Measurements from ENCODE around the gene IGSF21.

IGSF21 gene

DNA sequence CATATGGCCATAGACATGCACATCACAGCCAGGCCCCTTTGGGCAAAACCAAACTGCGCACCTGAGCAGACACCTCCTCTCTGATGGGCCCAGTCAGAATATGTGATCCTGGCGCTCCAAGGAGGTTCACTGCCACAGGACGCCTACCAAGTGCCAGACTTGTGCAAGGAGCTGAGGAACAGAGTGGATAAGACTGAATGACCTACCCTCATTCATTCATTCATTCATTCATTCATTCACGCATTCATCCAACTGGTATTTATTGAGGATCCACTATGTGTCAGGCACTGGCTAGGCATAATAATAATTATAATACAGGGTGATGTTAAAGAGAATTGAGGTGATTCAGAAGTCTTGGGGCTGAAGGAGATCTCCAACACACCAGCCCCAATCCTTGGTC, 2.4 kb upstream of the IGSF21 start:
- no peak overlapping the region for H3K4me3 Mint-ChIP-seq
- H3K9me3 Mint-ChIP-seq, result peaks cover 4% of the 10 kb centered on the region
- H3K27ac Mint-ChIP-seq, result no peak overlapping the region
- peaks cover 2% of the 10 kb centered on the region for H3K4me1 Mint-ChIP-seq
- no peaks in the 10 kb centered on the region for H3K36me3 Mint-ChIP-seq
- H3K27me3 Mint-ChIP-seq, result peaks cover 50% of the 10 kb centered on the region
- DNase-seq, result no peak
- CTCF ChIA-PET, result no interaction called here

- CTCF ChIA-PET, result no interaction called here
- H3K4me1 Mint-ChIP-seq, result peaks cover 5% of the 10 kb centered on the region
- DNase-seq, result no peak
- no peak overlapping the region for H3K4me3 Mint-ChIP-seq
- H3K27ac Mint-ChIP-seq, result no peak overlapping the region
- no peaks in the 10 kb centered on the region for H3K36me3 Mint-ChIP-seq
- peaks cover 4% of the 10 kb centered on the region for H3K9me3 Mint-ChIP-seq
- peaks cover 77% of the 10 kb centered on the region for H3K27me3 Mint-ChIP-seq
Observed at GRCh38 chr1:18108299-18109057, 880 bp downstream of the IGSF21 start.

- CTCF ChIA-PET, result no interaction called here
- H3K36me3 Mint-ChIP-seq, result no peaks in the 10 kb centered on the region
- H3K4me3 Mint-ChIP-seq, result no peak overlapping the region
- DNase-seq, result no peak
- peaks cover 5% of the 10 kb centered on the region for H3K4me1 Mint-ChIP-seq
- no peak overlapping the region for H3K27ac Mint-ChIP-seq
- peaks cover 84% of the 10 kb centered on the region for H3K27me3 Mint-ChIP-seq
- H3K9me3 Mint-ChIP-seq, result no peaks in the 10 kb centered on the region
Observed at GRCh38 chr1:18109058-18109755, 1.6 kb downstream of the IGSF21 start.

DNA sequence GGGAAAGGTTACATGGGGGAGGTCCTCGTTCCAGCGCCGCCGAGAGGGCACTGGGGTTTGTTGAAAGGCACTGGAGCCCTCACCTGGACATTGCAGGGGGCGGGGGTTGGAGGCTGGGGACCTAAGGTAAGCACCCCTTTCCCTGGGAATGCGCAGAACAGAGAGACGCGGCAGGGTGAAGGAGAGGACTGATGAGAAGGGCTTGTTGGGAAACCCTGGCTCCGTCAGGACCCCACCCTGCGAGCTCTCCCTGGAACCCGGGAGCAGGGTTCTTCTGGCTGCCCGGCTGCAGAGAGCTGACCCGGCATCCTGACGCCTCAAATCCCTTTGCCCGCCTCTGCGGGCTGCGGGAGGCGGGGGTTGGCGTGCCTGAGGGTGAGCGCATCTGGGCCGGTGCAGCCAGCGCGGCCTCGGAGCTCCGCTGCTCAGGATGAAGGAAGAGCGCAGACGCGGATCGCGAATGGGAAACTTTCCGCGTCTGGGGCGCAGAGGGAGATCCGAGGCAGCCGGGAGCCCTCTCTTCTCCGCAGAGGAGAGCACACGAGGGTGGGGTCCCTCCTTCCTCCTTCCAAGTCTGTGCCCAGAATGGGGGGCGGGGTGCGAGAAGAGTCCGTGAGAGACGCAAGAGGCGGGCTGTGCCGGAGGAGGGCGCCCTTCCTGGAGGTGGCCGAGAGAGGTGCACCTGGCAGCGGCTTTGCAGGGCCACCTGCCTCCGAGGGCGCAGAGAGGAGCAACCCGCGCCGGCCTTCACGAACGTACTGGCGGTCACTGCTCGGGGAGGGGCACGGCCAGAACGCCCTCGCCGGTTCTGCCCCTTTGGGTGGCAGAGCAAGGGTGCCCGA, 2.4 kb downstream of the IGSF21 start:
- peaks cover 5% of the 10 kb centered on the region for H3K4me1 Mint-ChIP-seq
- CTCF ChIA-PET, result no interaction called here
- H3K27me3 Mint-ChIP-seq, result peaks cover 90% of the 10 kb centered on the region
- H3K27ac Mint-ChIP-seq, result no peak overlapping the region
- H3K4me3 Mint-ChIP-seq, result no peak overlapping the region
- DNase-seq, result no peak
- no peaks in the 10 kb centered on the region for H3K9me3 Mint-ChIP-seq
- no peaks in the 10 kb centered on the region for H3K36me3 Mint-ChIP-seq

DNA sequence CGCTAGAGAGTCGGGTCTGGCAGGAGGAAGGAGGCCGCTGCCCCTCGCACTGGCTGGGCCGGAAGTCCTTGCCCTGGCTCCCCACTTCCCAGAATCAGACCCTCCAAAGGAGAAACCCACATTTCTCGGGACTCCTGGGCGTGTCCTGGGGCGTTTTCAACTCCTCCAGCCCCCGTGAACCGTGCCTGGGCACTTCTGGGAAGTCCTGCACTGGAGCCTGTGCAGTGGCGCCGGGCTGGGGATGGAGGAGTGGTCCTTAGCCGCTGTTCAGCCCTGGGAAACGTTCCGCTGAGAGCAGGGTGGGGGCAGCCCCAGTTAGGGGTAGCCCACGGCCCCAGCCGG, 3.0 kb downstream of the IGSF21 start:
- Mint-ChIP-seq H3K4me1 (peaks cover 5% of the 10 kb centered on the region), H3K9me3 (no peaks in the 10 kb centered on the region), H3K4me3 (no peak overlapping the region), H3K27me3 (peaks cover 94% of the 10 kb centered on the region), H3K27ac (no peak overlapping the region), H3K36me3 (no peaks in the 10 kb centered on the region)
- CTCF ChIA-PET, result no interaction called here
- no peak for DNase-seq

- peaks cover 5% of the 10 kb centered on the region for H3K4me1 Mint-ChIP-seq
- no peaks in the 10 kb centered on the region for H3K9me3 Mint-ChIP-seq
- CTCF ChIA-PET, result no interaction called here
- H3K36me3 Mint-ChIP-seq, result no peaks in the 10 kb centered on the region
- H3K27me3 Mint-ChIP-seq, result peaks cover 92% of the 10 kb centered on the region
- no peak overlapping the region for H3K4me3 Mint-ChIP-seq
- DNase-seq, result no peak
- H3K27ac Mint-ChIP-seq, result no peak overlapping the region
Observed at GRCh38 chr1:18110968-18111367, 3.4 kb downstream of the IGSF21 start.

DNA sequence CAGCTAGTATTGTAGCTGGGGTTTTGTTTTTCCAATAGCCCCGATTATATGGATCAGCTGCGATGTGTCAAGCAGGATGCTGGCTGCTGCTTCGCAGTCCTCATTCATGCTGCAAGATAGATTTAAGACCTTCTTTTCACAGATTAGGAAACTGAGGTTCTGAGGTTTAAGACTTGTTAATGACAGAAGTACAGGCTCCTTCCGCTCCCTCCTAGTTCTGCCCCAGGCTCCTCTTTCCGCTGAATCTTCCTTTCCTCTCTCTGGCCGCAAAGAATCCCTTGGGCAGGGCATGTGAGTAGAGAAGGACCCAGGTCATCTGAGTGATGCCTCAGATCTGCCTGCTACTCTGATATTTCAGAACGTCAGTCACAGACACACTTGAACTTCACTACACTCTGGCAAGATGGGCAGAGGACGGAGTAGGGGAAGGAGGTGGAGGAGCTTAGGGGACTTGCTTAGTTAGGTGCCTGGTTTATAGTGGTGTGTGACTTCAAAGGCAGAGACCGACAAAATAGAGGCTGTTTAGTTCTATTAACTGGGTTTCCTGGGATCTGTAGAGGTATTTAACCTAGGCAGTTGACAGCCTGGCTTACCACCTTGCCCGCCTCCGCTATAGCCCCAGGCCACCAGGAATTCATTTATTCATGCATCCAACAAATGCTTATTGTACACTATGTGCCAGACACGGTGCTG, 4.2 kb downstream of the IGSF21 start:
- no peaks in the 10 kb centered on the region for H3K36me3 Mint-ChIP-seq
- H3K27me3 Mint-ChIP-seq, result peaks cover 87% of the 10 kb centered on the region
- no peak for DNase-seq
- H3K27ac Mint-ChIP-seq, result no peak overlapping the region
- peaks cover 5% of the 10 kb centered on the region for H3K4me1 Mint-ChIP-seq
- H3K4me3 Mint-ChIP-seq, result no peak overlapping the region
- no peaks in the 10 kb centered on the region for H3K9me3 Mint-ChIP-seq
- CTCF ChIA-PET, result no interaction called here

GRCh38 chr1:18112611-18113010, 5.0 kb downstream of the IGSF21 start:
- H3K36me3 Mint-ChIP-seq, result no peaks in the 10 kb centered on the region
- H3K27me3 Mint-ChIP-seq, result peaks cover 87% of the 10 kb centered on the region
- no peaks in the 10 kb centered on the region for H3K9me3 Mint-ChIP-seq
- H3K4me3 Mint-ChIP-seq, result no peak overlapping the region
- H3K4me1 Mint-ChIP-seq, result peaks cover 5% of the 10 kb centered on the region
- CTCF ChIA-PET, result no interaction called here
- no peak for DNase-seq
- no peak overlapping the region for H3K27ac Mint-ChIP-seq

DNA sequence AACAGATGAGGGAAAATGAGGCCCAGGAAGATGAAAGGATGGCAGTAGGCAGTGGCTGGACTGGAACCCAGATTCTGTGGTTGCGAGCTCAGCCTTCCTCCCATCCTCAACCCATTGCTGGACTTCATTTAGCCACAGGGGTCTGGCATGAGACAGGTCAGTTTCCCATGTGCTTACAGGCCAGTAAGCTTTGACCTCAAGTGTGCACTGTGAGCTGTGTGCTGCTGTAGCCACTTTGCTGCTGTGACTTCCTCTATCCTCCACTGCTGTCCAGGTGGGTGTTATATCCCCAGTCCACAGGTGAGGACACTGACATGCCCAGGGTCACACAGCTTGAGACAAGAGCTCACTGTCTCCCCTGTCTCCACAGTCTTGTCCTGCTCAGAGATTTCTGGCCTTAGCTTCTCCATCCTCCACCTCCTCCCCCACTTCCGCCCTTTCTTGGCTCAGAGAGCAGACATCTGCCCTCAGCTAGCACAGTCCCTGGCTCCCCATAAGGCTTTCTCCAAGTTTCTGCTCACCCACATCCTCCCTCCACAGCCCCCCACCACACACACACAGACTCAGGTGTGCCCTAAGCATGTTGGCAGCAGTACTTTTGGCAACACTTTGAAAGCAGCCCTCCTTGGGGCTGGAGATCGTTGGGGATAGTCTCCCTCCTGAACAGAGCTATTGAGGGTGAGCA, 7.3 kb downstream of the IGSF21 start:
- Mint-ChIP-seq H3K27me3 (peaks cover 79% of the 10 kb centered on the region), H3K36me3 (no peaks in the 10 kb centered on the region), H3K9me3 (no peaks in the 10 kb centered on the region), H3K27ac (no peak overlapping the region), H3K4me1 (peaks cover 5% of the 10 kb centered on the region), H3K4me3 (no peak overlapping the region)
- CTCF ChIA-PET, result interaction anchor here (1.6 kb wide), 1 partner anchor 14 kb away, joined by 4 read pairs; no protein-coding TSS in a partner anchor
- DNase-seq, result no peak

DNA sequence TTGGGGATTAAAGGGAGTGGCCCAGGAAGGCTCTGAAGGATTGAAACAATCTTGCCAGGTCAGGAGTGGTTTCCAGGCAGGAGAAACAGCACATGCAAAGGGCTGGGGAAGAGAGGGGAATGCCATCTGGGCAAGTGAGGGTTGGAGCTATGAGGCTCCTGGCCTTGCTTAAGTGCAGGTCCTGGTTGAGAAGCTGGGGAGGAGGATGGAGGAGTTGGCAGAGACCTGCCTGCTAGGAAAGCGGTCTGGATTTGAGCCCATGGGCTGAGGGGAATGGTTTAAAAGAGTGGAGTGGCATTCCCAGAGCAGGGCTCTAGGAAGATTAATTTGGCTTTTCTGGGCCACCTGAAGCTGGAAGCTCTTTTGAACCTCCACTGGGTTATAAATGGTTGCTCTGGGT, 9.2 kb downstream of the IGSF21 start:
- Mint-ChIP-seq H3K4me1 (no peaks in the 10 kb centered on the region), H3K9me3 (no peaks in the 10 kb centered on the region), H3K27ac (no peak overlapping the region), H3K27me3 (peaks cover 62% of the 10 kb centered on the region), H3K36me3 (no peaks in the 10 kb centered on the region), H3K4me3 (no peak overlapping the region)
- CTCF ChIA-PET, result no interaction called here
- DNase-seq, result no peak

DNA sequence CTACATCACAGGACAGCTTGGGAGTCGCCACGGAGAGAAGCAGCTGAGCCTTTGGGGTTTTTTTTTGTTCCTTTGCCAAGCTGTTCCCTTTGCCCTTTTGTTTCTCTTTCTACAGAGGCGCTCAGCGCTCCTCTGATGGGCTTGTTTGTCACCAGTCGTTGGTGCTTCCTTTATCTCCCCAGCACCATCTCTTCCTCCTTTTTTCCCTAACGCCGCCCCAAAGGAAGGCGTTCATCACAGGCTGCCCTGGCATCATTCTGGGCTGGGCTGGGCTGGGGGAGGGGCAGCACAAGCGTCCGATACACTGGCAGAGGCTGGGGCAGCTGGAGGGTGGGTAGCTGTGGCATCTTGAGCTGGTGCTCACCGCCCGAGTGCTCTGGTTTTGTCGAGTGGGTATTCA, 10.5 kb downstream of the IGSF21 start:
- no peak for DNase-seq
- Mint-ChIP-seq H3K27ac (no peak overlapping the region), H3K27me3 (peaks cover 49% of the 10 kb centered on the region), H3K4me1 (no peaks in the 10 kb centered on the region), H3K9me3 (no peaks in the 10 kb centered on the region), H3K4me3 (no peak overlapping the region), H3K36me3 (no peaks in the 10 kb centered on the region)
- CTCF ChIA-PET, result no interaction called here

- DNase-seq, result no peak
- Mint-ChIP-seq H3K4me1 (no peaks in the 10 kb centered on the region), H3K27me3 (peaks cover 47% of the 10 kb centered on the region), H3K4me3 (no peak overlapping the region), H3K9me3 (no peaks in the 10 kb centered on the region), H3K36me3 (no peaks in the 10 kb centered on the region), H3K27ac (no peak overlapping the region)
- CTCF ChIA-PET, result no interaction called here
Observed at GRCh38 chr1:18118491-18118890, 10.9 kb downstream of the IGSF21 start.

DNA sequence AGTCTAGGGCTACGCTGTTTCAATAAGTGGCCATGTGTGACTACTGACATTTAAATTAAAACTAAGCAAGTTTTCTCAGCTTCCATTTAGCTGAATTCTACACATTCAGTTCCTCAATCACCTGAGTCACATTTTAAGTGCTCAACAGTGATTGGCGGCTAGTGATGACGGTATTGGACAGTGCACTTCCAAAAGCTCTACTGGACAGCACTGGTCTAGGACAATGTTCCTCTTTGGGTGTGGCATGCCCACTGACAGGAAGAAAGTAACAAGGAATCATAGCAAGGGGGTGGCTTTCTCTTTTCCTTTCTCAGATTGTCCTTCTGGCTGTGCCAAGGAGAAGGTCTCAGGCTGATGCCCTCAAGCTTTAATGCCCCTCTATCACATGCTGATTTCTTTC, 11.7 kb downstream of the IGSF21 start:
- CTCF ChIA-PET, result no interaction called here

More for the DNA sequence above, 11.7 kb downstream of the IGSF21 start:
- no peaks in the 10 kb centered on the region for H3K4me1 Mint-ChIP-seq
- no peaks in the 10 kb centered on the region for H3K9me3 Mint-ChIP-seq
- no peaks in the 10 kb centered on the region for H3K36me3 Mint-ChIP-seq
- H3K27me3 Mint-ChIP-seq, result peaks cover 40% of the 10 kb centered on the region
- H3K4me3 Mint-ChIP-seq, result no peak overlapping the region
- H3K27ac Mint-ChIP-seq, result no peak overlapping the region
- no peak for DNase-seq
